Transverse colon (tissue), 4 donors: ENCODE results near the gene AGTRAP.

Experiments
- CTCF ChIP-seq, 5 experiments: fragments of 200-600 bp in 3 of 5; fragments of 450-650 bp in 2 of 5; sonication (generic) in 3 of 5; IDR thresholded peaks; 1 replicate in 2 of 5; 2 replicates in 3 of 5; pipeline ENCODE4 v1.5.1; 2016 to 2017; ENCODE audit warnings: antibody characterized with exemption in 5 of 5, inconsistent platforms in 3 of 5, mild to moderate bottlenecking in 2 of 5, moderate library complexity in 1 of 5
- POLR2AphosphoS5 ChIP-seq, 3 donors: sonication (generic); formaldehyde crosslinking; IDR thresholded peaks; one replicate each; pipeline ENCODE4 v1.6.1; 2016; ENCODE audit warnings: antibody characterized with exemption in 3 of 3

GRCh38 chr1:11772458-11772857, 36.5 kb downstream of the AGTRAP start:
- TF ChIP-seq CTCF (IDR thresholded peaks at IDR 0.05) (no peak), POLR2AphosphoS5 (IDR thresholded peaks at IDR 0.05) (no peak)
